HG03442 (cell line): ENCODE measurements around the gene TBC1D2.
A peak's percentile ranks its signal among the peaks of the same experiment; 100 is the strongest.

Experiments
- ATAC-seq: cut with Tn5 transposase; IDR thresholded peaks from one replicate; pipeline ENCODE4 v1.9.1; 2021; ENCODE audit warnings: mild to moderate bottlenecking, moderate library complexity; ENCODE audit not compliant: unreplicated experiment

Gene TBC1D2

DNA sequence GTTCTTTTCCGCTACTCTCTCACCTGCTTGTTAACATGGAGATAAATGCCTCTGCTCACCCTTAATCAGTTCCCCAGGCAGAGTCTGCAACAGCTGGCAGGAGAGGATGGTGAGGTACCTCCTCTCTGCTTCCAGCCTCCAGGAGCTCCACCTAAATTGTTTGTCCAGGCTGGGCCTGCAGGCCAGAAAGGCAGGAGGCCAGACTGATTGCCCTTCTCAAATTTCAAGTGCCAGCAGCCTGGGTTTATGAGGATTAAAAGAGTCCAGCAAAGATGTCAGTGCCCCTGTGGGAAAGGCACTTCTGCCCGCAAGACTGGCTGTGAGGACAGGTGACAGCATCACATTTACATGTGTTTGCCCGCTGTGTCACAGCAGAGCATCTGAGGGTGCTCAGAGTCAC is 82.8 kb downstream of the TBC1D2 start:
- ATAC-seq = no peak

- ATAC-seq = no peak
These were observed 84.1 kb downstream of the TBC1D2 start for GRCh38 chr9:98171176-98171925.

- ATAC-seq = peak; percentile 100
These were observed 86.4 kb downstream of the TBC1D2 start for GRCh38 chr9:98168941-98169488.

- no peak for ATAC-seq
These were observed 87.2 kb downstream of the TBC1D2 start for GRCh38 chr9:98168153-98168780.

GRCh38 chr9:98164912-98165311 is 90.5 kb downstream of the TBC1D2 start:
- no peak for ATAC-seq

- ATAC-seq = no peak
These were observed 92.8 kb downstream of the TBC1D2 start for GRCh38 chr9:98162613-98163012.

GRCh38 chr9:98161851-98162250 is 93.6 kb downstream of the TBC1D2 start:
- ATAC-seq = no peak

DNA sequence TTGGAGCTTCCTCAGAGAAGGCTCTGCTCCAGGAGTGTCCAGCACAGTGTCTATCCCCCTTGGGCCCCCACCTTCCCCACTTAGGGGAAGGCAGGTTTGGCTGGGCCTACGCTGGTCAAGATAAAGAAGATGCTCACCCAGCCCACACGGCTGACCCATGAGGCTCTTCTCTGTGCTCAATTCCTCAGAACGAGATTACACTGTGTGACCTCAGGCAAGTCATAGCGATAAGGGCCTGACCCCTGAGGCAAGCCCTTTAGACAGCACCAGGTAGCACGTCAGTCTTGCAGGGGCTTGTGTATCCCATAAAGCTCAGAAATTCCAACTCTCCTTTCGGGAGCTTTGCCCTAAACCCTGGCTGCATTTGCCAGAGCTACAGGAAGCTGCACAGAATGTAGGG is 95.7 kb downstream of the TBC1D2 start:
- ATAC-seq = no peak

DNA sequence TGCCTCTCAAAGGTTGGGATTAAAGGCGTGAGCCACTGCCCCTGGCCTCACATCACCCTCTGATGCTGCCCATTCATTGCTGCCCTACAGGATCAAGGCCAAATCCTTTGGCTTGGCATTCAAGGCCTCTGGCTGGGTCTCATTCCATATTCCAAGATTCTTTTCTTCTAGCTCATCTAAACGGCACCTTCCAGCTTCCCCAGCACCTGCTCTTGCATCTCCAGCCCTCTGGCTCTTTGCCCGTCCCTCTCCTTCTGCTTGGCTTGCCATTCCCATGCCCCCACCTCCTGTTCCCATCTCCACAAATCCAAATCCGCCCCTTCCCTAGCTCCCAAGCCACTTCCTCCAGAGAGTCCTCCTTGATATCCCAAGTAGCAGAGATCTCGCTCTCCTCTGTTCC is 96.1 kb downstream of the TBC1D2 start:
- ATAC-seq = no peak

GRCh38 chr9:98158071-98158831 is 97.2 kb downstream of the TBC1D2 start:
- no peak for ATAC-seq

DNA sequence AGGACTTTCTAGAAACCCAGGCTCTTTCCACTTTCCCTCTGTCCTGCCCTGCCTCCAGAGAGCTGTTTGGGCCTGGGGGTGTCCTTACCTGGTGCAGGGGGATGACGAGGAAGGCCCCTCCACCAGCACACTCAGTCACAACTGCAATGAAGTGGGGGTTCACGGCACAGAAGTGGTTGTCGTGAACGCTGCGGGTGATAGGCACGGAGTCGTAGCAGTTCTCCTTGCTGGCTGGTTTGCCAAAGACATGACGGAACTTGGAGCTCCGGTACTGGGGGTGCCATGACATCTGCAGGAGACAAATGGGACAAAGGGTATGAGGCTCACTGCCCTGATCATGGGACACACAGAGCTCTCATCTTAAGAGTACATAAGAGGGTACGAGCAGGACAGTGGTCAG is 98.1 kb downstream of the TBC1D2 start:
- ATAC-seq = no peak

GRCh38 chr9:98154678-98155077 is 100.8 kb downstream of the TBC1D2 start:
- no peak for ATAC-seq

- no peak for ATAC-seq
These were observed 102.9 kb downstream of the TBC1D2 start for GRCh38 chr9:98152526-98152925.

- no peak for ATAC-seq
These were observed 104.7 kb downstream of the TBC1D2 start for GRCh38 chr9:98150721-98151120.

GRCh38 chr9:98150164-98150563 is 105.3 kb downstream of the TBC1D2 start:
- ATAC-seq = no peak

DNA sequence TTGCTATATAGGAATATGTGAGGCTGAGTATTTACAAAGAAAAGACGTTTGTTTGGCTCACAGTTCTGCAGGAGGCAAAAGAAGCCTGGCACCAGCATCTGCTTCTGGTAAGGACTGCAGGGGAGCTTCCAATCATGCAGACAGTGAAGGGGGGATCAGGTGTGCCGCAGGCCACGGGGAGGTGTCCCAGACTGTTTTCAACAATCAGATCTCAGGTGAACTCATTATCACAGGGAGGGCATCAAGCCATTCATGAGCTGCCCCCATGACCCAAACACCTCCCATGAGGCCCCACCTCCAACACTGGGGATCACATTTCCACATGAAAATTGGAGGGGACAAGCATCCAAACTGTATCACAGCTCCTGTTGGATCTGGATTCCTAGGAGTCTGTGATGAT is 106.0 kb downstream of the TBC1D2 start:
- ATAC-seq = no peak
